ENCODE measurements around the gene IQGAP2. TPM values are rescaled to one million over a fixed set of nuclear protein-coding genes. Genes with fewer than 3 reads are reported as not detected.

The IQGAP2 gene
- polyA plus RNA-seq, 1 donor (not counting 4 experiments of a cell fraction or from before 2014, with no cell fraction given), result 0.14 TPM

- no peaks in the 10 kb centered on the region for H3K9me1 ChIP-seq (ENCODE audit: control insufficient read depth, extremely low read depth, insufficient read depth, low read length)
- TF ChIP-seq EZH2 (IDR thresholded peaks at IDR 0.05; ENCODE audit: low read length) (no peak), CTCF (optimal IDR thresholded peaks at IDR 0.05 in 1 of 3, IDR thresholded peaks at IDR 0.05 in 1 of 3, conservative IDR thresholded peaks at IDR 0.05 in 1 of 3; ENCODE audit: extremely low read depth in 1 of 3, insufficient read depth in 2 of 3, low read length in 3 of 3) (no peak)
- no peak overlapping the region for H3K9ac ChIP-seq (ENCODE audit: control insufficient read depth, extremely low read depth, insufficient read depth, low read length)
- no peak overlapping the region for H3K4me2 ChIP-seq (ENCODE audit: control insufficient read depth, extremely low read depth, insufficient read depth, low read depth, low read length)
- H3K36me3 ChIP-seq (ENCODE audit: control insufficient read depth in 2 of 2, extremely low read depth in 1 of 2, insufficient read depth in 2 of 2, low read length in 2 of 2), result no peaks in the 10 kb centered on the region
- no peaks in the 10 kb centered on the region for H3K4me1 ChIP-seq (ENCODE audit: control insufficient read depth, extremely low read depth, insufficient read depth, low read length)
- H4K20me1 ChIP-seq (ENCODE audit: control insufficient read depth, extremely low read depth, insufficient read depth, low read length), result no peaks in the 10 kb centered on the region
- dilution Hi-C loops (cut with MboI; ENCODE audit: extremely low pct_ligation_motif_present, low sequenced_read_pairs), result no loop called here
- DNase-seq (ENCODE audit: low read depth, low spot score) (no peak), FAIRE-seq (no peak)
- no peaks in the 10 kb centered on the region for H3K79me2 ChIP-seq (ENCODE audit: control insufficient read depth, insufficient read depth, low read length)
- H2AFZ ChIP-seq (ENCODE audit: control insufficient read depth, low read length), result no peak overlapping the region
- H3K27me3 ChIP-seq (ENCODE audit: control insufficient read depth, extremely low read depth, insufficient read depth, low read length), result no peaks in the 10 kb centered on the region
- H3K4me3 ChIP-seq (ENCODE audit: control insufficient read depth in 2 of 3, extremely low read depth in 1 of 3, insufficient read depth in 2 of 3, low read depth in 1 of 3, low read length in 3 of 3), result no peak overlapping the region
- no peak overlapping the region for H3K27ac ChIP-seq (ENCODE audit: control insufficient read depth, insufficient read depth, low read length)
- no peaks in the 10 kb centered on the region for H3K9me3 ChIP-seq (ENCODE audit: control insufficient read depth, low read depth, low read length)
Measured at GRCh38 chr5:76555717-76556116, 152.6 kb downstream of the IQGAP2 start.

- H3K4me3 ChIP-seq (ENCODE audit: control insufficient read depth in 2 of 3, extremely low read depth in 1 of 3, insufficient read depth in 2 of 3, low read depth in 1 of 3, low read length in 3 of 3), result no peak overlapping the region
- dilution Hi-C loops (cut with MboI; ENCODE audit: extremely low pct_ligation_motif_present, low sequenced_read_pairs), result no loop called here
- TF ChIP-seq CTCF (optimal IDR thresholded peaks at IDR 0.05 in 1 of 3, IDR thresholded peaks at IDR 0.05 in 1 of 3, conservative IDR thresholded peaks at IDR 0.05 in 1 of 3; ENCODE audit: extremely low read depth in 1 of 3, insufficient read depth in 2 of 3, low read length in 3 of 3) (no peak), EZH2 (IDR thresholded peaks at IDR 0.05; ENCODE audit: low read length) (no peak)
- no peaks in the 10 kb centered on the region for H3K9me1 ChIP-seq (ENCODE audit: control insufficient read depth, extremely low read depth, insufficient read depth, low read length)
- no peak overlapping the region for H2AFZ ChIP-seq (ENCODE audit: control insufficient read depth, low read length)
- H3K9ac ChIP-seq (ENCODE audit: control insufficient read depth, extremely low read depth, insufficient read depth, low read length), result no peak overlapping the region
- no peak for FAIRE-seq
- no peaks in the 10 kb centered on the region for H3K9me3 ChIP-seq (ENCODE audit: control insufficient read depth, low read depth, low read length)
- no peaks in the 10 kb centered on the region for H4K20me1 ChIP-seq (ENCODE audit: control insufficient read depth, extremely low read depth, insufficient read depth, low read length)
- no peaks in the 10 kb centered on the region for H3K36me3 ChIP-seq (ENCODE audit: control insufficient read depth in 2 of 2, extremely low read depth in 1 of 2, insufficient read depth in 2 of 2, low read length in 2 of 2)
- H3K27me3 ChIP-seq (ENCODE audit: control insufficient read depth, extremely low read depth, insufficient read depth, low read length), result no peaks in the 10 kb centered on the region
- H3K4me2 ChIP-seq (ENCODE audit: control insufficient read depth, extremely low read depth, insufficient read depth, low read depth, low read length), result no peak overlapping the region
- H3K4me1 ChIP-seq (ENCODE audit: control insufficient read depth, extremely low read depth, insufficient read depth, low read length), result no peaks in the 10 kb centered on the region
- no peak overlapping the region for H3K27ac ChIP-seq (ENCODE audit: control insufficient read depth, insufficient read depth, low read length)
- H3K79me2 ChIP-seq (ENCODE audit: control insufficient read depth, insufficient read depth, low read length), result no peaks in the 10 kb centered on the region
- DNase-seq (ENCODE audit: low read depth, low spot score), result no peak
Measured at GRCh38 chr5:76556511-76557221, 153.6 kb downstream of the IQGAP2 start.

All from keratinocyte (primary cell).